Measurements from ENCODE around the gene ACADS.

GRCh38 chr12:120760349-120761254 lies 35.0 kb downstream of the ACADS start:
- TF ChIP-seq CTCF (IDR thresholded peaks at IDR 0.05 in 4 of 5, conservative IDR thresholded peaks at IDR 0.05 in 1 of 5) (no peak), POLR2A (IDR thresholded peaks at IDR 0.05) (no peak)

Data from gastrocnemius medialis (tissue), 4 donors.